Nephron progenitor cell (in vitro differentiated cells): ENCODE data around the gene TLR1.

Experiments
- DNase-seq: peaks from one replicate; pipeline ENCODE4 v3.0.0; 2021
- H3K27ac Mint-ChIP-seq: 2 replicates; pipeline ENCODE4 v1.8.0; 2021; ENCODE audit warnings: mild to moderate bottlenecking, moderate library complexity, mixed read lengths
- H3K27me3 Mint-ChIP-seq: 2 replicates; pipeline ENCODE4 v1.8.0; 2021; ENCODE audit warnings: mild to moderate bottlenecking, low read depth, mixed read lengths; ENCODE audit not compliant: poor library complexity
- H3K36me3 Mint-ChIP-seq: 2 replicates; pipeline ENCODE4 v1.8.0; 2021; ENCODE audit warnings: low read depth, mixed read lengths
- H3K4me1 Mint-ChIP-seq: 2 replicates; pipeline ENCODE4 v1.8.0; 2021; ENCODE audit warnings: mixed read lengths
- H3K4me3 Mint-ChIP-seq: 2 replicates; pipeline ENCODE4 v1.8.0; 2021; ENCODE audit warnings: mild to moderate bottlenecking, moderate library complexity, mixed read lengths
- H3K9me3 Mint-ChIP-seq: 2 replicates; pipeline ENCODE4 v1.8.0; 2021; ENCODE audit warnings: mild to moderate bottlenecking, moderate library complexity, mixed read lengths
- TF ChIP-seq, protein P1 (sequence below): fragments of 200-600 bp; sonication (generic); IDR thresholded peaks from 2 replicates; pipeline ENCODE4 v1.5.0; 2021; ENCODE audit warnings: antibody characterized with exemption

Gene TLR1

DNA sequence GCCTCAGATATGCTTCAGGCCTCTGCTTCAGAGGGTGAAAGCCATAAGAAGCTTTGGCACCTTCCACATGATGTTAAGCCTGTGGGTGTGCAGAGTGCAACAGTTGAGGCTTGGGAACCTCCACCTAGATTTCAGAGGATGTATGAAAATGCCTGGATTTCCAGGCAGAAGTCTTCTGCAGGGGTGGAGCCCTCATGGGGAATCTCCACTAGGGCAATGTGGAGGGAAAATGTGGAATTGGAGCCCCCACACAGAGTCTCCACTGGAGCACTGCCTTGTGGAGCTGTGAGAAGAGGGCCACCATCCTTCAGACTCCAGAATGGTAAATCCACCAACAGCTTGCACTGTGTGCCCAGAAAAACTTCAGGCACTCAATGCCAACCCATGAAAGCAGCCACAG, 57.0 kb downstream of the TLR1 start:
- H3K4me3 Mint-ChIP-seq, result no peak overlapping the region
- TF ChIP-seq, protein P1, sequence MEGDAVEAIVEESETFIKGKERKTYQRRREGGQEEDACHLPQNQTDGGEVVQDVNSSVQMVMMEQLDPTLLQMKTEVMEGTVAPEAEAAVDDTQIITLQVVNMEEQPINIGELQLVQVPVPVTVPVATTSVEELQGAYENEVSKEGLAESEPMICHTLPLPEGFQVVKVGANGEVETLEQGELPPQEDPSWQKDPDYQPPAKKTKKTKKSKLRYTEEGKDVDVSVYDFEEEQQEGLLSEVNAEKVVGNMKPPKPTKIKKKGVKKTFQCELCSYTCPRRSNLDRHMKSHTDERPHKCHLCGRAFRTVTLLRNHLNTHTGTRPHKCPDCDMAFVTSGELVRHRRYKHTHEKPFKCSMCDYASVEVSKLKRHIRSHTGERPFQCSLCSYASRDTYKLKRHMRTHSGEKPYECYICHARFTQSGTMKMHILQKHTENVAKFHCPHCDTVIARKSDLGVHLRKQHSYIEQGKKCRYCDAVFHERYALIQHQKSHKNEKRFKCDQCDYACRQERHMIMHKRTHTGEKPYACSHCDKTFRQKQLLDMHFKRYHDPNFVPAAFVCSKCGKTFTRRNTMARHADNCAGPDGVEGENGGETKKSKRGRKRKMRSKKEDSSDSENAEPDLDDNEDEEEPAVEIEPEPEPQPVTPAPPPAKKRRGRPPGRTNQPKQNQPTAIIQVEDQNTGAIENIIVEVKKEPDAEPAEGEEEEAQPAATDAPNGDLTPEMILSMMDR, result no peak
- peaks cover 24% of the 10 kb centered on the region for H3K9me3 Mint-ChIP-seq
- DNase-seq, result no peak
- H3K27me3 Mint-ChIP-seq, result peaks cover 2% of the 10 kb centered on the region
- peaks cover 19% of the 10 kb centered on the region for H3K4me1 Mint-ChIP-seq
- H3K36me3 Mint-ChIP-seq, result peaks cover 14% of the 10 kb centered on the region
- H3K27ac Mint-ChIP-seq, result no peak overlapping the region
